Activated CD4-positive, alpha-beta T cell treated with anti-CD3 and anti-CD28 coated beads, Interleukin-2, amount 50 U/mL, for 4 hours (primary cell): Measurements from ENCODE around the gene TSR2.
"Not testable (repeated sequence)": the region's sequence is repeated elsewhere in the genome, so short reads cannot be mapped to it uniquely, and the experiment has no call there.

Experiments used
- DNase-seq, 2 experiments: peaks; one replicate each; pipeline ENCODE4 v3.0.0-alpha.2; 2020

TSR2 gene

GRCh38 chrX:54473993-54474859 lies 34.0 kb downstream of the TSR2 start:
- no peak for DNase-seq

GRCh38 chrX:54479136-54480111 lies 39.2 kb downstream of the TSR2 start:
- no peak for DNase-seq

- DNase-seq, result no peak
Measured at GRCh38 chrX:54482839-54483593, 42.8 kb downstream of the TSR2 start.

- no peak for DNase-seq
Measured at GRCh38 chrX:54483946-54484345, 43.7 kb downstream of the TSR2 start.

- no peak for DNase-seq
Measured at GRCh38 chrX:54484666-54485065, 44.5 kb downstream of the TSR2 start.

- DNase-seq, result not testable (repeated sequence)
Measured at GRCh38 chrX:54489819-54490218, 49.6 kb downstream of the TSR2 start.

- DNase-seq, result no peak
Measured at GRCh38 chrX:54492340-54492739, 52.1 kb downstream of the TSR2 start.

- no peak for DNase-seq
Measured at GRCh38 chrX:54494166-54494988, 54.2 kb downstream of the TSR2 start.
